DMS 273 treated with DMSO at 0.1 percent for 48 hours (cell line): ENCODE measurements around the gene SAP30L.

Experiments
- DNase-seq: peaks from one replicate; lab custom pipeline; 2025; lab: John Stamatoyannopoulos, UW

Gene SAP30L

GRCh38 chr5:154445422-154446194, at the start of gene SAP30L:
SAP30L (plus strand) TSS chr5:154445997; CDS start chr5:154446605, 608 bp downstream.
- DNase-seq, result peak; percentile 75

GRCh38 chr5:154396128-154396527, 49.7 kb upstream of the SAP30L start:
- no peak for DNase-seq

GRCh38 chr5:154397652-154398406, 48.0 kb upstream of the SAP30L start:
- peak; percentile 36 for DNase-seq

- no peak for DNase-seq
These were observed 45.1 kb upstream of the SAP30L start for GRCh38 chr5:154400678-154401077.

- no peak for DNase-seq
These were observed 44.4 kb upstream of the SAP30L start for GRCh38 chr5:154401355-154401754.

- DNase-seq, result no peak
These were observed 43.9 kb upstream of the SAP30L start for GRCh38 chr5:154401931-154402330.

GRCh38 chr5:154402611-154403010, 43.2 kb upstream of the SAP30L start:
- DNase-seq, result no peak

- DNase-seq, result no peak
These were observed 42.6 kb upstream of the SAP30L start for GRCh38 chr5:154403234-154403633.

- DNase-seq, result no peak
These were observed 41.9 kb upstream of the SAP30L start for GRCh38 chr5:154403776-154404387.

GRCh38 chr5:154405078-154405792, 40.6 kb upstream of the SAP30L start:
- DNase-seq, result peak; percentile 26

GRCh38 chr5:154406231-154406630, 39.6 kb upstream of the SAP30L start:
- DNase-seq, result no peak

GRCh38 chr5:154406826-154407225, 39.0 kb upstream of the SAP30L start:
- DNase-seq, result no peak

GRCh38 chr5:154408811-154409210, 37.0 kb upstream of the SAP30L start:
- DNase-seq, result no peak

GRCh38 chr5:154409230-154409840, 36.5 kb upstream of the SAP30L start:
- no peak for DNase-seq

GRCh38 chr5:154410008-154410407, 35.8 kb upstream of the SAP30L start:
- no peak for DNase-seq

GRCh38 chr5:154410786-154411185, 35.0 kb upstream of the SAP30L start:
- no peak for DNase-seq

GRCh38 chr5:154411338-154411737, 34.5 kb upstream of the SAP30L start:
- no peak for DNase-seq

GRCh38 chr5:154412316-154412715, 33.5 kb upstream of the SAP30L start:
- DNase-seq, result no peak

- no peak for DNase-seq
These were observed 32.9 kb upstream of the SAP30L start for GRCh38 chr5:154412925-154413324.

- no peak for DNase-seq
These were observed 30.7 kb upstream of the SAP30L start for GRCh38 chr5:154415114-154415513.

GRCh38 chr5:154418344-154418820, 27.4 kb upstream of the SAP30L start:
- DNase-seq, result no peak

GRCh38 chr5:154419236-154419635, 26.6 kb upstream of the SAP30L start:
- DNase-seq, result no peak
